Endometrium (tissue), 2 donors: ENCODE measurements around the gene PTPN11.
"Not testable (repeated sequence)": the region's sequence is repeated elsewhere in the genome, so short reads cannot be mapped to it uniquely, and the experiment has no call there.

Experiments
- FAIRE-seq: peaks from 2 replicates; lab custom pipeline; 2012; peaks lifted over from hg19 to GRCh38; lab: Jason Lieb, UNC
- donor health status: control.
- donor health status: control.

The PTPN11 gene

GRCh38 chr12:112514926-112515642 lies 96.3 kb downstream of the PTPN11 start:
- no peak for FAIRE-seq

- FAIRE-seq = no peak
Observed at GRCh38 chr12:112515868-112516267, 97.1 kb downstream of the PTPN11 start.

GRCh38 chr12:112517730-112518364 lies 99.1 kb downstream of the PTPN11 start:
- FAIRE-seq = no peak

- FAIRE-seq = no peak
Observed at GRCh38 chr12:112518365-112518735, 99.6 kb downstream of the PTPN11 start.

- FAIRE-seq = not testable (repeated sequence)
Observed at GRCh38 chr12:112519841-112520340, 101.1 kb downstream of the PTPN11 start.

- FAIRE-seq = no peak
Observed at GRCh38 chr12:112523856-112524255, 105.1 kb downstream of the PTPN11 start.

- FAIRE-seq = no peak
Observed at GRCh38 chr12:112524269-112524668, 105.5 kb downstream of the PTPN11 start.

GRCh38 chr12:112524676-112525425 lies 106.1 kb downstream of the PTPN11 start:
- no peak for FAIRE-seq

GRCh38 chr12:112525426-112525809 lies 106.7 kb downstream of the PTPN11 start:
- FAIRE-seq = no peak

GRCh38 chr12:112527082-112527481 lies 108.3 kb downstream of the PTPN11 start:
- no peak for FAIRE-seq

- no peak for FAIRE-seq
Observed at GRCh38 chr12:112527501-112527900, 108.8 kb downstream of the PTPN11 start.

- no peak for FAIRE-seq
Observed at GRCh38 chr12:112528521-112528920, 109.8 kb downstream of the PTPN11 start.

- no peak for FAIRE-seq
Observed at GRCh38 chr12:112530941-112531340, 112.2 kb downstream of the PTPN11 start.

GRCh38 chr12:112532106-112532505 lies 113.4 kb downstream of the PTPN11 start:
- no peak for FAIRE-seq

- no peak for FAIRE-seq
Observed at GRCh38 chr12:112533528-112533927, 114.8 kb downstream of the PTPN11 start.

GRCh38 chr12:112535017-112535416 lies 116.3 kb downstream of the PTPN11 start:
- FAIRE-seq = no peak

GRCh38 chr12:112535637-112536366 lies 117.1 kb downstream of the PTPN11 start:
- FAIRE-seq = no peak

GRCh38 chr12:112536367-112536730 lies 117.6 kb downstream of the PTPN11 start:
- no peak for FAIRE-seq

GRCh38 chr12:112537710-112538396 lies 119.1 kb downstream of the PTPN11 start:
- FAIRE-seq = no peak

GRCh38 chr12:112538740-112539139 lies 120.0 kb downstream of the PTPN11 start:
- no peak for FAIRE-seq

- FAIRE-seq = no peak
Observed at GRCh38 chr12:112539221-112539620, 120.5 kb downstream of the PTPN11 start.

- no peak for FAIRE-seq
Observed at GRCh38 chr12:112540021-112540420, 121.3 kb downstream of the PTPN11 start.
